ENCODE measurements around the gene CARMIL3. TPM values are rescaled to one million over a fixed set of nuclear protein-coding genes. Genes with fewer than 3 reads are reported as not detected.
A peak's percentile ranks its signal among the peaks of the same experiment; 100 is the strongest.

Gene CARMIL3
- total RNA-seq, 6 experiments from 2014 or later = 0.18 to 1.9 (median 0.29) TPM

DNA sequence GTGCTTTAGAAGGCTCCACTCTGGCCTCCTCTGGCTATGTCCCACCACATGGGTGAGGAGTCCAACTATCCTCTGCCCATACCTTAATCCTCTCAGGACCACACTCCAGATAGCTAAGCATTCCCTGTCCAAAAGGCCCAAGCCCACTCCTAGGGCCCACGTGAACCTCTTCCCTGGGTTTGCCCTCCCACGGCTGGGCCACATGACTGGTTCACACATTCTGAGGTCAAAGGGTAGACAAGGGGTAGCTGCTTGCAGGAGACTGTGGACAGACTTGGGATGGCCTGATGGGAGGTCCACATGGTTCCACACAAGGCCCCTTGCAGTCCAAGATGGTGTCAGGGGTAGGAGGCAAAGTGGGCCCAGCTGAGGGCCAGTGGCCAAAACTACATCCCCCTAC is 36.3 kb downstream of the CARMIL3 start:
- TF ChIP-seq POLR2A (IDR thresholded peaks at IDR 0.05) = no peak
- TF ChIP-seq, protein P1, sequence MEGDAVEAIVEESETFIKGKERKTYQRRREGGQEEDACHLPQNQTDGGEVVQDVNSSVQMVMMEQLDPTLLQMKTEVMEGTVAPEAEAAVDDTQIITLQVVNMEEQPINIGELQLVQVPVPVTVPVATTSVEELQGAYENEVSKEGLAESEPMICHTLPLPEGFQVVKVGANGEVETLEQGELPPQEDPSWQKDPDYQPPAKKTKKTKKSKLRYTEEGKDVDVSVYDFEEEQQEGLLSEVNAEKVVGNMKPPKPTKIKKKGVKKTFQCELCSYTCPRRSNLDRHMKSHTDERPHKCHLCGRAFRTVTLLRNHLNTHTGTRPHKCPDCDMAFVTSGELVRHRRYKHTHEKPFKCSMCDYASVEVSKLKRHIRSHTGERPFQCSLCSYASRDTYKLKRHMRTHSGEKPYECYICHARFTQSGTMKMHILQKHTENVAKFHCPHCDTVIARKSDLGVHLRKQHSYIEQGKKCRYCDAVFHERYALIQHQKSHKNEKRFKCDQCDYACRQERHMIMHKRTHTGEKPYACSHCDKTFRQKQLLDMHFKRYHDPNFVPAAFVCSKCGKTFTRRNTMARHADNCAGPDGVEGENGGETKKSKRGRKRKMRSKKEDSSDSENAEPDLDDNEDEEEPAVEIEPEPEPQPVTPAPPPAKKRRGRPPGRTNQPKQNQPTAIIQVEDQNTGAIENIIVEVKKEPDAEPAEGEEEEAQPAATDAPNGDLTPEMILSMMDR (IDR thresholded peaks at IDR 0.05) = no peak
- H3K36me3 ChIP-seq = no peaks in the 10 kb centered on the region
- DNase-seq (no peak), ATAC-seq (no peak)
- H3K27me3 ChIP-seq = no peaks in the 10 kb centered on the region
- intact Hi-C loops (cut with DNase I) = no loop called here
- peaks cover 0 to 18% (median 4%) of the 10 kb centered on the region in 4 donors for H3K4me1 ChIP-seq
- H3K4me3 ChIP-seq = no peak overlapping the region
- H3K9me3 ChIP-seq = no peaks in the 10 kb centered on the region
- H3K27ac ChIP-seq = no peak overlapping the region
- WGBS (ENCODE audit: insufficient coverage, low coverage, low lambda C conversion rate, missing lambda C conversion rate) = 29% methylated on average over 1 of the region's 2 CpGs

DNA sequence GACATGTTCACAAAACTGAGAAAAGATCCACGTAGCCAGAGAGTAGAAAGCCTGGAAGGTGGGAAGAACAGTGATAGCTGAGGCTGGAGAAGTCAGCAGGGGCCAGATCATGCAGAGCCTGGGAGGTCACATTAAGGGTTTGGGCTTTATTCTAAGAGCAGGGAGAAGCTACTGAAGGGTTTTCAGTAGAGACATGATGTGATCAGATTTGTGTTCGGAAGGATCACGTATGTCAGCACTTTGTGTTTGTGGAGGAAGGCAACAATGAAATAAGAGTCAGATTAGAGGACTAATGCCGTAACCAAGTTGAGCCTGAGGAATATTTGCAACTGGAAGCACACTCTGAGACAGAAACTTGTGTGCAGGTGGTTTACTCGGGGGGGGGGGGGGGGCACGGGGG is 38.1 kb downstream of the CARMIL3 start:
- TF ChIP-seq, protein P1 (IDR thresholded peaks at IDR 0.05) = no peak
- TF ChIP-seq POLR2A (IDR thresholded peaks at IDR 0.05) = no peak
- H3K4me3 ChIP-seq = no peak overlapping the region
- H3K9me3 ChIP-seq = no peaks in the 10 kb centered on the region
- ATAC-seq (no peak), DNase-seq (no peak)
- WGBS (ENCODE audit: insufficient coverage, low coverage, low lambda C conversion rate, missing lambda C conversion rate) = 70% methylated on average over 5 of the region's 6 CpGs
- intact Hi-C loops (cut with DNase I) = loop anchor here (5.0 to 10.0 kb wide), 2 partner anchors 33 to 65 kb away; no protein-coding TSS in a partner anchor
- no peak overlapping the region for H3K27ac ChIP-seq
- H3K4me1 ChIP-seq = peaks cover 0 to 22% (median 7%) of the 10 kb centered on the region in 4 donors
- H3K36me3 ChIP-seq = no peaks in the 10 kb centered on the region
- H3K27me3 ChIP-seq = no peaks in the 10 kb centered on the region

DNA sequence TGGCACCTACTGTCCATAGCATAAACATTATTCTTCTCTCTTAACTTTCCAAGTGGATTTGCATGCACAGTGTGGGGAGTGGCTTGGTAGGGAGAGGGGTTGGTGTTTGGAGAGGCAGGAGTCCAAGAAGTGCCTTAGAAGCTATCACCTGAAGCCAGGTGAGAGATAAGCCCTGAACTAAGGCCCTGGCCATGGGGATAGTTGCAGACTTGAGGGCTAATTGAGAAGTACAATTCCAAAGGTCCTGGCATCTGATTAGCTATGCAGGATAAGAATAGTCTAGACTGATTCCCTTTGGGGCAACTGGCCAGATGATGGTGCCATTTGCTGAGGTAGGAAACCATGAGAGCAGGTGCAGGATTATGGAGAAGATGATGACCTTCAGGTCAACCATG is 40.3 kb downstream of the CARMIL3 start:
- no peaks in the 10 kb centered on the region for H3K9me3 ChIP-seq
- H3K27ac ChIP-seq = no peak overlapping the region
- ATAC-seq (no peak), DNase-seq (no peak)
- intact Hi-C loops (cut with DNase I) = loop anchor here (5.0 to 10.0 kb wide), 2 partner anchors 35 to 63 kb away; no protein-coding TSS in a partner anchor
- H3K27me3 ChIP-seq = no peaks in the 10 kb centered on the region
- peaks cover 0 to 37% (median 16%) of the 10 kb centered on the region in 4 donors for H3K4me1 ChIP-seq
- H3K4me3 ChIP-seq = no peak overlapping the region
- H3K36me3 ChIP-seq = peaks cover 0 to 10% (median 0%) of the 10 kb centered on the region in 4 donors
- no peak for TF ChIP-seq POLR2A (IDR thresholded peaks at IDR 0.05)
- TF ChIP-seq, protein P1 (IDR thresholded peaks at IDR 0.05) = no peak

DNA sequence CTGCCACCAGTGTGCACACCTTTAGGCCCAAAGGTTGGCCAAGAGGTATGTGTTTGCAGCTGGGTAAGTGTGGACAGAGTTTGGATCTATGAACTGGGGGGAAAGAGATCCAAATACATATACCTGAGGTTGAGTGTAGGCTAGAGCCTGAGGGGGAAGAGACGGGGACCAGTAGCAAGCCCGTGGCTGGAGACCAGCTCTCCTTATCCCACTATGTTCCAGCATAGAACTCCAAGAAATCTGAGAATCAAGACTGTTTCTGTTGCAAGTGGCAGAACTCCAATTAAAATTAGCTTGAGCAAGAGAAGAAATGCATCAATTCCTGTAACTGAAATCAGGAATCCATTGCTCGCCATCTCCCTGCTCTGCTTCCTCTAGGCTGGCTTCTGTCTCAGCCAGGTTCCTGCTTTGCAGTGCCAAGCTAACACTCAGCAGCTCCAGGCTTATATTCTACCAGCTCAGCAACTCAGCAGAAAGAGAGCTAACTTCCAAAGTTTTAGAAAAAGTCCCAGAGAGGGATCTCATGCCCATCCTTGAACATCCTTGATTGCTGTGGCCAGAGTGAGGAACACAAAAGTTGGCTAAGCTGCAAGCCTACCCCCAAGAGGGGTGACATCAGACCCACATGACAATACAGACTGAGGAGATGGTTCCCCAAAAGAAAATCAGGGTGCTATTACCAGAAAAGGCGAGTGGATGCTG is 40.8 kb downstream of the CARMIL3 start:
- H3K9me3 ChIP-seq = no peaks in the 10 kb centered on the region
- intact Hi-C loops (cut with DNase I) = loop anchor here (5.0 to 10.0 kb wide), 2 partner anchors 35 to 62 kb away; no protein-coding TSS in a partner anchor
- 70% methylated on average over 4 of the region's 4 CpGs for WGBS (ENCODE audit: insufficient coverage, low coverage, low lambda C conversion rate, missing lambda C conversion rate)
- H3K4me1 ChIP-seq = peaks cover 0 to 43% (median 18%) of the 10 kb centered on the region in 4 donors
- ATAC-seq (no peak), DNase-seq (no peak)
- TF ChIP-seq POLR2A (IDR thresholded peaks at IDR 0.05) = no peak
- TF ChIP-seq, protein P1 (IDR thresholded peaks at IDR 0.05) = no peak
- H3K27me3 ChIP-seq = no peaks in the 10 kb centered on the region
- no peak overlapping the region for H3K4me3 ChIP-seq
- H3K36me3 ChIP-seq = peaks cover 0 to 12% (median 0%) of the 10 kb centered on the region in 4 donors
- H3K27ac ChIP-seq = peak overlapping the region in 2 of 3 donors; percentile 94 to 97

All from right lobe of liver (tissue), 6 donors.